Neural progenitor cell (in vitro differentiated cells): Measurements from ENCODE around the gene MUC5AC. TPM values are rescaled to one million over a fixed set of nuclear protein-coding genes. Genes with fewer than 3 reads are reported as not detected.

Experiments
- DNase-seq: peaks from one replicate; pipeline ENCODE4 v3.0.0-alpha.2; 2016; ENCODE audit warnings: low spot score
- H2AFZ ChIP-seq: fragments of 200-600 bp; sonication (generic); replicated peaks from 2 replicates; pipeline ENCODE4 v1.6.1; 2016; ENCODE audit warnings: antibody characterized with exemption
- H3F3A ChIP-seq: fragments of 200-600 bp; sonication (generic); 2 replicates; pipeline ENCODE4 v1.6.1; 2016; ENCODE audit warnings: antibody characterized with exemption, low read depth
- H3K27ac ChIP-seq: fragments of 200-600 bp; sonication (generic); 2 replicates; pipeline ENCODE4 v1.5.1; 2016; ENCODE audit warnings: mild to moderate bottlenecking
- H3K27me3 ChIP-seq: fragments of 200-600 bp; sonication (generic); 2 replicates; pipeline ENCODE4 v1.6.1; 2016; ENCODE audit warnings: mild to moderate bottlenecking, moderate library complexity
- H3K36me3 ChIP-seq: fragments of 200-600 bp; sonication (generic); 2 replicates; pipeline ENCODE4 v1.5.1; 2016
- H3K4me1 ChIP-seq: fragments of 200-600 bp; sonication (generic); 2 replicates; pipeline ENCODE4 v1.6.1; 2016; ENCODE audit warnings: mixed run types
- H3K4me2 ChIP-seq: fragments of 200-600 bp; sonication (generic); 2 replicates; pipeline ENCODE4 v1.6.1; 2016
- H3K4me3 ChIP-seq: fragments of 200-600 bp; sonication (generic); 2 replicates; pipeline ENCODE4 v1.5.1; 2016
- H3K79me2 ChIP-seq: fragments of 200-600 bp; sonication (generic); 2 replicates; pipeline ENCODE4 v1.6.1; 2016; ENCODE audit warnings: low read depth
- H3K9ac ChIP-seq: fragments of 200-600 bp; sonication (generic); 2 replicates; pipeline ENCODE4 v1.6.1; 2016
- H3K9me3 ChIP-seq: fragments of 200-600 bp; sonication (generic); 2 replicates; pipeline ENCODE4 v1.5.1; 2016; ENCODE audit warnings: low read depth
- H4K20me1 ChIP-seq: fragments of 200-600 bp; sonication (generic); 2 replicates; pipeline ENCODE4 v1.6.1; 2016; ENCODE audit warnings: low read depth
- H3K27ac Mint-ChIP-seq: 3 replicates; pipeline ENCODE4 v1.8.0; 2021; ENCODE audit warnings: mixed read lengths
- H3K27me3 Mint-ChIP-seq: 2 replicates; pipeline ENCODE4 v1.8.0; 2022; ENCODE audit warnings: low read depth, mild to moderate bottlenecking, inconsistent platforms, moderate library complexity, mixed read lengths; ENCODE audit not compliant: insufficient read depth
- H3K36me3 Mint-ChIP-seq: 3 replicates; pipeline ENCODE4 v1.8.0; 2021; ENCODE audit warnings: mixed read lengths
- H3K4me1 Mint-ChIP-seq: 3 replicates; pipeline ENCODE4 v1.8.0; 2021; ENCODE audit warnings: mixed read lengths
- H3K4me3 Mint-ChIP-seq: 3 replicates; pipeline ENCODE4 v1.8.0; 2021; ENCODE audit warnings: mild to moderate bottlenecking, moderate library complexity, mixed read lengths
- H3K9me3 Mint-ChIP-seq: 3 replicates; pipeline ENCODE4 v1.8.0; 2020; ENCODE audit warnings: mixed read lengths
- EZH2 ChIP-seq: fragments of 200-600 bp; sonication (generic); IDR thresholded peaks from 2 replicates; pipeline ENCODE4 v1.6.1; 2017; ENCODE audit warnings: antibody characterized with exemption, mild to moderate bottlenecking, moderate library complexity
- EZH2phosphoT487 ChIP-seq: fragments of 200-600 bp; sonication (generic); IDR thresholded peaks from 2 replicates; pipeline ENCODE4 v1.6.1; 2017; ENCODE audit warnings: antibody characterized with exemption
- total RNA-seq: library from RNA; depleted of rRNA; stranded (reverse); fragments of >200 nt; gene quantifications from 2 replicates; pipeline ENCODE4 v1.2.3, GENCODE V29; 2015; ENCODE audit warnings: low replicate concordance
- TF ChIP-seq, protein P1 (sequence below): fragments of 200-600 bp; sonication (generic); IDR thresholded peaks from 2 replicates; pipeline ENCODE4 v1.5.1; 2017; ENCODE audit warnings: antibody characterized with exemption, mild to moderate bottlenecking

MUC5AC gene
- total RNA-seq, 1 donor from 2014 or later: not detected

DNA sequence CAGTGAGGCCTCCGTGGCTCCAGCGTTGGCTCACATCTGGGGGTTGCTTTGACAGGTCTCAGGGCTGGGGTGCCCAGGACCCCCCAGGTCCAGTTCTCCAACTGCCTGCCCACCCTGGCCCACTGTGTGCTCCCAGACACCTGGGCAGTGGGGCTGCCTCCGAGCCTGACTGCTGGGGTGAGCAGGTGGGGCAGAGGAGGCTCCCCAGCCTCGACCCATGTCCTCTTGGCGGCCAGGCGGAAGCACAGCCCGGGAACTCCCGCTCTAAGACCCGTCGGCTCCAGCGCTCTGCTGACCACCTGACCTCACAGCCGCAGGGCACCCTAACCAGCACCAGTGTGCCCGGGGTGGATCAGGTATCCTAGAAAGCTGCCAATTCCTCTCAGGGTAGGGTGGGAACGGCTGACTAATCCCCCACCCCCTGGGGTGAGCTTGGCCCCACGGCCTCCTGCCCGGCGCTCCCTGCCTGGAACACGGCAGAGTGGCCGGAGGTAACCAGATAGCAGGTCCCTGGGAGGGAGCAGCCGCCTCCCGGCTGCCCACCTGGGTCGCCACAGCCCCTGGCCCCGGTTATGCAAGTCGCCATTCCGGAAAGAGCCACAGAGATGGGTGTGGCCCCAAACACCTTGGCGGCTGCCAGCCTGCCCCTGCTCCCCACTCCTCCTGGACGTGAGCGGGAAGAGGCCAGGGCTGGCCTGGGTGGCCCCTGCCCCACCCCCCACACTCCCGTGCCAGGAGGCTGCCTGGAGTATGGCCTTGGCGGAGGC lies 45.9 kb downstream of the MUC5AC start:
- no peak overlapping the region for H3K4me3 ChIP-seq
- no peak for DNase-seq
- H3K4me1 Mint-ChIP-seq: no peaks in the 10 kb centered on the region
- H3F3A ChIP-seq: no peaks in the 10 kb centered on the region
- TF ChIP-seq, protein P1, sequence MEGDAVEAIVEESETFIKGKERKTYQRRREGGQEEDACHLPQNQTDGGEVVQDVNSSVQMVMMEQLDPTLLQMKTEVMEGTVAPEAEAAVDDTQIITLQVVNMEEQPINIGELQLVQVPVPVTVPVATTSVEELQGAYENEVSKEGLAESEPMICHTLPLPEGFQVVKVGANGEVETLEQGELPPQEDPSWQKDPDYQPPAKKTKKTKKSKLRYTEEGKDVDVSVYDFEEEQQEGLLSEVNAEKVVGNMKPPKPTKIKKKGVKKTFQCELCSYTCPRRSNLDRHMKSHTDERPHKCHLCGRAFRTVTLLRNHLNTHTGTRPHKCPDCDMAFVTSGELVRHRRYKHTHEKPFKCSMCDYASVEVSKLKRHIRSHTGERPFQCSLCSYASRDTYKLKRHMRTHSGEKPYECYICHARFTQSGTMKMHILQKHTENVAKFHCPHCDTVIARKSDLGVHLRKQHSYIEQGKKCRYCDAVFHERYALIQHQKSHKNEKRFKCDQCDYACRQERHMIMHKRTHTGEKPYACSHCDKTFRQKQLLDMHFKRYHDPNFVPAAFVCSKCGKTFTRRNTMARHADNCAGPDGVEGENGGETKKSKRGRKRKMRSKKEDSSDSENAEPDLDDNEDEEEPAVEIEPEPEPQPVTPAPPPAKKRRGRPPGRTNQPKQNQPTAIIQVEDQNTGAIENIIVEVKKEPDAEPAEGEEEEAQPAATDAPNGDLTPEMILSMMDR: no peak
- TF ChIP-seq EZH2phosphoT487: no peak
- no peak for TF ChIP-seq EZH2
- no peaks in the 10 kb centered on the region for H3K36me3 Mint-ChIP-seq
- H2AFZ ChIP-seq: peak overlapping the region; percentile 80
- no peak overlapping the region for H3K9ac ChIP-seq
- no peaks in the 10 kb centered on the region for H4K20me1 ChIP-seq
- H3K27ac Mint-ChIP-seq: no peak overlapping the region
- H3K4me3 Mint-ChIP-seq: no peak overlapping the region
- H3K9me3 Mint-ChIP-seq: no peaks in the 10 kb centered on the region
- no peaks in the 10 kb centered on the region for H3K79me2 ChIP-seq
- H3K36me3 ChIP-seq: no peaks in the 10 kb centered on the region
- H3K27me3 Mint-ChIP-seq: no peaks in the 10 kb centered on the region
- H3K27ac ChIP-seq: no peak overlapping the region
- no peaks in the 10 kb centered on the region for H3K4me1 ChIP-seq
- no peaks in the 10 kb centered on the region for H3K27me3 ChIP-seq
- no peak overlapping the region for H3K4me2 ChIP-seq
- no peaks in the 10 kb centered on the region for H3K9me3 ChIP-seq

DNA sequence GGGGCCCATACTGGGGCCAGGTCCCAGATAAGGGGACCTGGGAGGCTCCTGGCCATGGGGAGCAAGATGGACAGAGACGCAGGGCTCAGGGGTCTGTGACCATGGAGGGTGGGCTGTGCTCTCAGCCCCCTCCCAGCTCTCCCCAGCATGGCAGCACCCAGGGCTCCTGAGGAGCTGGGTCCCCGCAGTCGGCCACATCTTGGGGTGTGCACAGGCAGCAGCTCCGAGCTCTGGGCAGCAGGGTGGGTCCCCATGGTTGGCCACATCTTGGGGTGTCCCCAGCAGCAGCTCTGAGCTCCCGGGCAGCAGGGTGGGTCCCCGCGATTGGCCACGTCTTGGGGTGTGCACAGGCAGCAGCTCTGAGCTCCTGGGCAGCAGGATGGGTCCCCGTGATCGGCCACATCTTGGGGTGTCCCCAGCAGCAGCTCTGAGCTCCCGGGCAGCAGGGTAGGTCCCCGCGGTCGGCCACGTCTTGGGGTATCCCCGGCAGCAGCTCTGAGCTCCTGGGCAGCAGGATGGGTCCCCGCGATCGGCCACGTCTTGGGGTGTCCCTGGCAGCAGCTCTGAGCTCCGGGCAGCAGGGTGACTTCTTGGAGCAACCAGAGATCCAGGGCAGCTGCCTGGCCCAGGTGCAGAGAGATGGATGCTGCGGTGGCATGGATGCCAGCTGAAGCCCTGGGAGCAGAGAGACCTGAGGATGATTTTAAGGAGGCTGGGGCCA lies 46.8 kb downstream of the MUC5AC start:
- Histone ChIP-seq H3K36me3 (no peaks in the 10 kb centered on the region), H3K27ac (no peak overlapping the region), H3K4me1 (no peaks in the 10 kb centered on the region), H3K27me3 (no peaks in the 10 kb centered on the region), H2AFZ (no peak overlapping the region), H3K9ac (no peak overlapping the region), H3K79me2 (no peaks in the 10 kb centered on the region), H3F3A (no peaks in the 10 kb centered on the region), H4K20me1 (no peaks in the 10 kb centered on the region), H3K9me3 (no peaks in the 10 kb centered on the region), H3K4me2 (no peak overlapping the region), H3K4me3 (no peak overlapping the region)
- Mint-ChIP-seq H3K4me3 (no peak overlapping the region), H3K4me1 (no peaks in the 10 kb centered on the region), H3K36me3 (no peaks in the 10 kb centered on the region), H3K27ac (no peak overlapping the region), H3K27me3 (peaks cover 3% of the 10 kb centered on the region), H3K9me3 (no peaks in the 10 kb centered on the region)
- TF ChIP-seq, protein P1: no peak
- TF ChIP-seq EZH2: no peak
- DNase-seq: no peak

DNA sequence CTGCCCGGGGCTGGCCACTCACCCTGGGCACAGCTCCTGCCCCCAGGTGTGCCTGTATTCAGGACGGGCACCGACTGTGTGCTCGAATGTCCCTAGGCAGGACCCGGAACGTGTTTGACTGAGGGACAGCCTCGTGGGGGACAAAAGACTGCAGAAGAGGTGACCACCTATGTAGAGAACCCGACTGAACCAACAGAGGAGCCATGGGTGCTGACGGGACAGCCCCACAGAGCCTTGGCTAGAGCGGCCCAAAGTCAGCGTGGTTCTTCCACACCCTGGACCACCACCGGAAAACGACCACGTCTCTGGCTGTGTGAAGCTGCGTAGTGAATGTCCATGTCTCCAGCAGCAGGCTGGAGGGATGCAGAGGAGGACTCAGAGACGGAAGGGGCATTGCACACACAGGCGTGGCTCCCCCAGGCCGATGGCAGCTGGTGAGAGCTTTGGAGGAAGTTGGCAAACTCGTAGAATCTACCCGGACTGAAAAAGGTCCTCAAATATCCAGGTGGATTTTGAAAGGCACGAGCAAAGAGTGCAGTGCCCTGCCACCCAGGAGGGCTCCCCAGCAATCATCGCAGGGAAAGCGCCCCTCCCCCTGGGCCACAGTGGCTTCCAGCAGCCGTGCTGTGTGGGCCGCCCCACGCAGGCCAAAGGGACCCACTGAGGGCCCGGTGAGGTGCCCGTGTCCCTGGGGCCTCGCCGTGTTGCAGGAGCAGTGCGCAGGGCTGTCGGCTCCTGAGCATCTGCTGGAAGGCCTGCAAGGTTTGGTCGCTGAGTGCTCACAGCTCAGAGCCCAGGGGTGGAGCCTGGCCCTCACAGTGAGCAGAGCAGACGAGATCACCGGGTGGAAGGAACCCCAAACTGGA lies 47.6 kb downstream of the MUC5AC start:
- TF ChIP-seq EZH2 (no peak), EZH2phosphoT487 (no peak)
- TF ChIP-seq, protein P1: no peak
- Mint-ChIP-seq H3K9me3 (peaks cover 5% of the 10 kb centered on the region), H3K36me3 (no peaks in the 10 kb centered on the region), H3K27me3 (peaks cover 6% of the 10 kb centered on the region), H3K4me1 (no peaks in the 10 kb centered on the region), H3K27ac (peak overlapping the region; percentile 86), H3K4me3 (no peak overlapping the region)
- Histone ChIP-seq H3K79me2 (no peaks in the 10 kb centered on the region), H3K4me1 (no peaks in the 10 kb centered on the region), H3F3A (no peaks in the 10 kb centered on the region), H3K4me2 (no peak overlapping the region), H3K36me3 (no peaks in the 10 kb centered on the region), H3K9ac (no peak overlapping the region), H3K4me3 (no peak overlapping the region), H2AFZ (no peak overlapping the region), H3K27me3 (no peaks in the 10 kb centered on the region), H4K20me1 (no peaks in the 10 kb centered on the region), H3K9me3 (no peaks in the 10 kb centered on the region), H3K27ac (no peak overlapping the region)
- no peak for DNase-seq
